ENCODE results near the gene FBXL22. TPM values are rescaled to one million over a fixed set of nuclear protein-coding genes. Genes with fewer than 3 reads are reported as not detected.

The FBXL22 gene
- total RNA-seq, 4 donors from 2014 or later = 3.0 to 28.1 (median 7.8) TPM

GRCh38 chr15:63597821-63598220, 634 bp downstream of the FBXL22 start:
- Histone ChIP-seq H3K27me3 (no peaks in the 10 kb centered on the region), H3K4me3 (peak overlapping the region in 3 of 4 donors; percentile 5 to 71 (median 7)), H3K9me3 (no peaks in the 10 kb centered on the region), H3K27ac (peak overlapping the region; percentile 90 to 97 (median 94)), H3K36me3 (no peaks in the 10 kb centered on the region), H3K4me1 (peaks cover 13 to 67% (median 61%) of the 10 kb centered on the region in 4 donors)
- no peak for DNase-seq
- in situ Hi-C loops (cut with MboI; ENCODE audit: low pct_ligation_motif_present in 1 of 4, low pct_unique_long_range_greater_than_20kb in 1 of 4, low sequenced_read_pairs in 3 of 4) (loop anchor here in 1 of 4 donors (10.0 to 25.0 kb wide), 2 partner anchors 133 to 311 kb away; partner anchors contain the start of gene APH1B), intact Hi-C loops (cut with DNase I; ENCODE audit: low total_unique reads) (no loop called here)
- 59% methylated on average over 6 of the region's 6 CpGs; no CpG with 5 or more reads in 1 of the 2 donors for WGBS, 2 donors (ENCODE audit: low coverage in 1 of 2)
- TF ChIP-seq POLR2A (IDR thresholded peaks at IDR 0.05) = no peak
- TF ChIP-seq CTCF (IDR thresholded peaks at IDR 0.05) = no peak
- TF ChIP-seq POLR2AphosphoS5 (IDR thresholded peaks at IDR 0.05) = no peak
- TF ChIP-seq EP300 (IDR thresholded peaks at IDR 0.05; ENCODE audit: low read depth) = no peak

- intact Hi-C loops (cut with DNase I; ENCODE audit: low total_unique reads) = no loop called here
- peak overlapping the region in 3 of 4 donors; percentile 61 to 82 (median 71) for H3K4me3 ChIP-seq
- in situ Hi-C loops (cut with MboI; ENCODE audit: low pct_ligation_motif_present in 1 of 4, low pct_unique_long_range_greater_than_20kb in 1 of 4, low sequenced_read_pairs in 3 of 4) = loop anchor here in 1 of 4 donors (10.0 to 25.0 kb wide), 2 partner anchors 134 to 311 kb away; partner anchors contain the start of gene APH1B
- no peaks in the 10 kb centered on the region for H3K9me3 ChIP-seq
- 30 to 52% methylated on average over 2 to 12 of the region's 12 CpGs for WGBS, 2 donors (ENCODE audit: low coverage in 1 of 2)
- peak overlapping the region; percentile 90 to 97 (median 94) for H3K27ac ChIP-seq
- TF ChIP-seq CTCF (IDR thresholded peaks at IDR 0.05) (no peak), EP300 (IDR thresholded peaks at IDR 0.05; ENCODE audit: low read depth) (no peak), POLR2A (IDR thresholded peaks at IDR 0.05) (peak; percentile 51), POLR2AphosphoS5 (IDR thresholded peaks at IDR 0.05) (peak; percentile 42 to 66 (median 61))
- DNase-seq = peak; percentile 79
- peaks cover 13 to 68% (median 61%) of the 10 kb centered on the region in 4 donors for H3K4me1 ChIP-seq
- no peaks in the 10 kb centered on the region for H3K36me3 ChIP-seq
- no peaks in the 10 kb centered on the region for H3K27me3 ChIP-seq
Observed at GRCh38 chr15:63598473-63599400, 1.6 kb downstream of the FBXL22 start.

GRCh38 chr15:63599401-63600000, 2.3 kb downstream of the FBXL22 start:
- WGBS, 2 donors (ENCODE audit: low coverage in 1 of 2) = 26% methylated on average over 15 of the region's 19 CpGs; no CpG with 5 or more reads in 1 of the 2 donors
- TF ChIP-seq POLR2AphosphoS5 (IDR thresholded peaks at IDR 0.05) = peak in 2 of 3 donors; percentile 25 to 49
- peak; percentile 38 for TF ChIP-seq POLR2A (IDR thresholded peaks at IDR 0.05)
- TF ChIP-seq EP300 (IDR thresholded peaks at IDR 0.05; ENCODE audit: low read depth) = no peak
- peak; percentile 63 to 78 (median 68) for TF ChIP-seq CTCF (IDR thresholded peaks at IDR 0.05)
- intact Hi-C loops (cut with DNase I; ENCODE audit: low total_unique reads) (no loop called here), in situ Hi-C loops (cut with MboI; ENCODE audit: low pct_ligation_motif_present in 1 of 4, low pct_unique_long_range_greater_than_20kb in 1 of 4, low sequenced_read_pairs in 3 of 4) (loop anchor here in 1 of 4 donors (10.0 to 25.0 kb wide), 2 partner anchors 135 to 312 kb away; partner anchors contain the start of gene APH1B)
- Histone ChIP-seq H3K4me3 (peak overlapping the region; percentile 26 to 82 (median 66)), H3K4me1 (peaks cover 13 to 68% (median 61%) of the 10 kb centered on the region in 4 donors), H3K27ac (peak overlapping the region; percentile 90 to 97 (median 94)), H3K27me3 (no peaks in the 10 kb centered on the region), H3K9me3 (no peaks in the 10 kb centered on the region), H3K36me3 (no peaks in the 10 kb centered on the region)
- peak; percentile 82 for DNase-seq

Data from transverse colon (tissue), 4 donors.